ENCODE results near the gene CNST.
"Not testable (repeated sequence)": the region's sequence is repeated elsewhere in the genome, so short reads cannot be mapped to it uniquely, and the experiment has no call there.

Gene CNST

DNA sequence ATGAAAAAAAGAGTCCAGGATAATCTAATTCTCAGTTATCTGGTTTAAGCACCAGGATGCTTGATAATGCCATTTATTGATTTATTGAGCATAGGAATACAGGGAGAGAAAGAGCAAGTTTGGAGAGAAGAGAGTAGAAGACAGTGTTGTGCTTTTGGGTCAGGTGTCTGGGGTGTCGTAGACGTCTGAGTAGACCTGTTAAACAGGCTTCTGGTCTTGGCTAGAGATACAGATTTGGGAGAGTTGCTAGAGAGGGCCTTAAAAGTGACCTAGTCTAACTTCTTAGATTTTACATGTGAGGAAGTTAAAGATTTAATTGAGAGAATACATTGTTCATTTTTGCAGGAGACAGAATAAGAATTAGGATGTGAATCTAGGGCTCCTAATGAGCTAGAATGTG, 34.3 kb downstream of the CNST start:
- DNase-seq (ENCODE audit: low read depth): no peak
- TF ChIP-seq, protein P1, sequence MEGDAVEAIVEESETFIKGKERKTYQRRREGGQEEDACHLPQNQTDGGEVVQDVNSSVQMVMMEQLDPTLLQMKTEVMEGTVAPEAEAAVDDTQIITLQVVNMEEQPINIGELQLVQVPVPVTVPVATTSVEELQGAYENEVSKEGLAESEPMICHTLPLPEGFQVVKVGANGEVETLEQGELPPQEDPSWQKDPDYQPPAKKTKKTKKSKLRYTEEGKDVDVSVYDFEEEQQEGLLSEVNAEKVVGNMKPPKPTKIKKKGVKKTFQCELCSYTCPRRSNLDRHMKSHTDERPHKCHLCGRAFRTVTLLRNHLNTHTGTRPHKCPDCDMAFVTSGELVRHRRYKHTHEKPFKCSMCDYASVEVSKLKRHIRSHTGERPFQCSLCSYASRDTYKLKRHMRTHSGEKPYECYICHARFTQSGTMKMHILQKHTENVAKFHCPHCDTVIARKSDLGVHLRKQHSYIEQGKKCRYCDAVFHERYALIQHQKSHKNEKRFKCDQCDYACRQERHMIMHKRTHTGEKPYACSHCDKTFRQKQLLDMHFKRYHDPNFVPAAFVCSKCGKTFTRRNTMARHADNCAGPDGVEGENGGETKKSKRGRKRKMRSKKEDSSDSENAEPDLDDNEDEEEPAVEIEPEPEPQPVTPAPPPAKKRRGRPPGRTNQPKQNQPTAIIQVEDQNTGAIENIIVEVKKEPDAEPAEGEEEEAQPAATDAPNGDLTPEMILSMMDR (conservative IDR thresholded peaks at IDR 0.05; ENCODE audit: low read depth, low read length): no peak
- no peak overlapping the region for H3K4me3 ChIP-seq (ENCODE audit: low read depth, low read length)

DNA sequence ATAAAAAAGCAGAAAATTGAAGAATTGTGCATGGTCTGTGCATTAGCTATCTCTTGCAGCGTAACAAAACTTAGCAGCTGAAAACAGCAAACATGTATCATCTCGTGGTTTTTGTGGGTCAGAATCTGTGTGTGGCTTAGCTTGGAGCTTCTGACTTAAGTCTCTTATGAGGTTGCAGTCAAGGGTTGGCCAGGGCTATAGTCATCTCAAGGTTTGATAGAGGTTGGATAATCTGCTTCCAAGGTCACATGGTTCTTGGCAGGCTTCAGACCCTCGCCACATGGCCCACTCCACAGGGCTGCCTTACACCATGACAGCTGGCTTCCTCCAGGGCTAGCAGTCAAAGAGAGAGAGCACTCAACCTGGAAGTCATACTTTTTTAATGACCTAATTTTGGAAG, 35.9 kb downstream of the CNST start:
- TF ChIP-seq, protein P1 (conservative IDR thresholded peaks at IDR 0.05; ENCODE audit: low read depth, low read length): no peak
- DNase-seq (ENCODE audit: low read depth): no peak
- no peak overlapping the region for H3K4me3 ChIP-seq (ENCODE audit: low read depth, low read length)

DNA sequence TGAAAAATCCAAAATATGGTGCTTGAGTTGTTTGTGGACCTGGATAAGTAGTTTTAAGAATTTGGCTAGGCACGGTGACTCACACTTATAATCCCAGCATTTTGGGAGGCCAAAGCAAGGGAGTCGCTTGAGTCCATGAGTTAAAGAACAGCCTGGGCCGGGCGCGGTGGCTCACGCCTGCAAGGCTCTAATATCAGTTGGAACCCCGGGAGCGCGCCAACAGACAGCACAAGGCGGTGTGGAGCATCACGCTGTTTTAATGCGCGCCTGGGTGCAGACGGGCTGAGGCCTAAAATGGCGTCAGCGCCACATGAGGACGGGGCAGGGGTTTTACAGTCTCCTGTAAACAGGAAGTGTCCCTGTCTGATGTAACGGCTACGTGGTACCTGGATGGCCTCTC, 39.0 kb downstream of the CNST start:
- not testable (repeated sequence) for H3K4me3 ChIP-seq (ENCODE audit: low read depth, low read length); DNase-seq (ENCODE audit: low read depth)

DNA sequence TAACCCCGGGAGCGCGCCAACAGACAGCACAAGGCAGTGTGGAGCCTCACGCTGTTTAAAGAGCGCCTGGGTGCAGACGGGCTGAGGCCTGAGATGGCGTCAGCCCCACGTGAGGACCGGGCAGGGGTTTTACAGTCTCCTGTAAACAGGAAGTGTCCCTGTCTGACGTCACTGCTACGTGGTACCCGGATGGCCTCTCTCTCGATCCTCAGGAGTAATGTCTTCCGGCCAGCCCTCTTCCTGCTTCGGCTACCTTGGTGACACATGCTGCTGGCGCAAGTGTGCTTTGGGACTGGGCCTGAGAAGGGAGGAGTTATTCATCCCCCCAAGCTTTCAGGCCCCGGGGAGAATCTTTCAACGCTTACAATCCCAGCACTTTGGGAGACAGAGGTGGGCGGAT, 41.2 kb downstream of the CNST start:
- DNase-seq (ENCODE audit: low read depth): no peak
- H3K4me3 ChIP-seq (ENCODE audit: low read depth, low read length): no peak overlapping the region
- TF ChIP-seq, protein P1 (conservative IDR thresholded peaks at IDR 0.05; ENCODE audit: low read depth, low read length): no peak

DNA sequence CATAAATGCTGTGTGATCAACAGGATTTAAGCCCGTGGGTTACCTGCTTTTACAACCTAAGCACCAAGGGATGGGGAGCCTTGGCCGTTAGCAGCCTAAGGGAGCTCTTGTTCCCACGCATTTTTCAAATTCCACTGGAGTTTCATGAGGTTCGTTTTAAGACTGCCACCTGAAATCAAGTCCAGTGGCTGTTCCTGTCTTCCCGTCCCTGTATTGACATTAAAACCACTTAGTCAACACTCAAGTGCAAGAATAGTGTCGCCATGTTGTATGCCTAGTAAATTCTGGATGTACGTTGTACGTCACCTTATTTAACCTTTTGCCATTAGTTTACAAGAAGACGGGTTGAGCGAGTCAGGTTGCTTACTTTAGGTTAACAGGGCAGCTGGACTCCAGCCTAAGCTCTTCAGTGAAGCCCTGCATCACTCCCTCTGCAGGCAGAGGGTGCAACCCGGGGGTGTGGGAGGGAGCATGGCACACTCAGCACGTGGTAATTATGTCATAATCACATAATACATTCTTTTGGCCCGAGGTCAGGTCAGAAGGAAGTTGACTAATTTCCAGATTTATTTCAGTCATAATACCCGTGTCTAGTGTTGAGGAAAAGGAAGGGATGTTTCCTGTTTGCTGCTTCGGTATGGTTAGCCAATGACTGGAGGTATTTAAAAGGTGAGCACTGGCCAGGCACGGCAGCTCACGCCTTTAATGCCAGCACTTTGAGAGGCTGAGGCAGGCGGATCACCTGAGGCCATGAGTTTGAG, 42.5 kb downstream of the CNST start:
- peak; percentile 97 for DNase-seq (ENCODE audit: low read depth)
- no peak overlapping the region for H3K4me3 ChIP-seq (ENCODE audit: low read depth, low read length)
- TF ChIP-seq, protein P1 (conservative IDR thresholded peaks at IDR 0.05; ENCODE audit: low read depth, low read length): peak; percentile 47

DNA sequence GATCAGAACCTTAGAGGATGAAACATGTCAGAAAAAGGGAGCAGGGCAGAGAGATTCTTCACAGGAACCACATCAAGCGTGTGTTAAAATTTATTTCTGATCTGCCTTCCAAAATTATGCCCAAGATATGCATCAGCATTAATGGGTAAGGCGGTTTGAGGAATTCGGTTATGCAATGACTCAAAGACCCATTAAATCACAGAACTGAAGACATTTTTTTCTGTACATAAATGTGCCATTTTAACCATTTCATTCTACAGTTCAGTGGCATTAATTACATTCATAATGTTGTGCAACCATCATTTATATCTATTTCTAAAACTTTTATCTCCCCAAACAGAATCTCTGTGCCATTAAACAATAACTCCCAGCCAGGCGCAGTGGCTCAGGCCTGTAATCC, 43.4 kb downstream of the CNST start:
- DNase-seq (ENCODE audit: low read depth): no peak
- no peak overlapping the region for H3K4me3 ChIP-seq (ENCODE audit: low read depth, low read length)
- TF ChIP-seq, protein P1 (conservative IDR thresholded peaks at IDR 0.05; ENCODE audit: low read depth, low read length): no peak

DNA sequence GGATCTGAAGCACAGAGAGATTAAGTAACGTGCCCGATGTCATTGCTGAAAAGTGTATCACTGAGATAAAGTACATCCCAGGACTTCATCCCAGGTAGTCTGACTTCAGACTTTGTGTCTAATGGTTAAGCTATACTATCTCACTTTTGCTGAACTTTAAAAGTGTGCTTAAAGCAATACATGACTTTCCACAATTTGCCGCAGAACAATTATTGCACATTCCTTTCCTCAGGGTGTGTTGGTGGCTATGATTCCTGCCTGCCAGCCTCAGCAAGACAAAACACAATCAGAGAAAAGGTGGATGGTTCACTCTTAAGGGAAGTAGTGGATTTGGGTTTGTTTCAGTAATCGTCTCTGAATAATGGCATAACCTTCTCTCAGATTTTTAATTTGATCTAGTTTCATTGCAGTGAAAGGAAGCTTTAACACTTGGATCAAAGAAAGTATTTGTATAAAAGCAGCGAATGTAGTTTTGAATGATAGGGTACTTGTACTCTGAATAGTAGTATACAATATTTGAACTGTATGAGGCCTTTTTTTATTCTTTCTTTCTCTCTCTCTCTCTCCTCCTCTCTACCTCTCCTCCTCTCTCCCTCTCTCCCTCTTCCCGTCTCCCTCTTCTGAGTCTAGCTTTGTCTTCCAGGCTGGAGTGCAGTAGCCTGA, 47.0 kb downstream of the CNST start:
- no peak overlapping the region for H3K4me3 ChIP-seq (ENCODE audit: low read depth, low read length)
- TF ChIP-seq, protein P1 (conservative IDR thresholded peaks at IDR 0.05; ENCODE audit: low read depth, low read length): no peak
- no peak for DNase-seq (ENCODE audit: low read depth)
